OCI-LY1 (cell line): ENCODE results near the gene XRCC2.

Source experiments
- H2AFZ ChIP-seq: fragments of 200-600 bp; sonication (generic), shearing (Covaris generic); 2 replicates; pipeline ENCODE4 v1.6.0; 2014; ENCODE audit warnings: antibody characterized with exemption, mild to moderate bottlenecking, low read length
- H3F3A ChIP-seq: fragments of 200-600 bp; sonication (generic), shearing (Covaris generic); 2 replicates; pipeline ENCODE4 v1.6.0; 2014; ENCODE audit warnings: mild to moderate bottlenecking, antibody characterized with exemption, low read length, moderate library complexity; ENCODE audit not compliant: insufficient read depth
- H3K27ac ChIP-seq: fragments of 200-600 bp; sonication (generic); 2 replicates; pipeline ENCODE4 v1.5.1; 2014; ENCODE audit warnings: low read length, mixed run types, mild to moderate bottlenecking, low read depth; ENCODE audit not compliant: poor library complexity, severe bottlenecking
- H3K27me3 ChIP-seq: fragments of 200-600 bp; sonication (generic); 2 replicates; pipeline ENCODE4 v1.6.0; 2014; ENCODE audit warnings: antibody characterized with exemption, mild to moderate bottlenecking, low read length, moderate library complexity; ENCODE audit not compliant: insufficient read depth
- H3K36me3 ChIP-seq: fragments of 200-600 bp; sonication (generic); 2 replicates; pipeline ENCODE4 v1.6.1; 2014; ENCODE audit warnings: mild to moderate bottlenecking, antibody characterized with exemption, low read length, moderate library complexity, mixed read lengths; ENCODE audit not compliant: insufficient read depth
- H3K4me1 ChIP-seq: fragments of 200-600 bp; sonication (generic); 2 replicates; pipeline ENCODE4 v1.5.1; 2014; ENCODE audit warnings: mild to moderate bottlenecking, low read length, moderate library complexity; ENCODE audit not compliant: insufficient read depth, severe bottlenecking
- H3K4me2 ChIP-seq: fragments of 200-600 bp; sonication (generic), shearing (Covaris generic); 2 replicates; pipeline ENCODE4 v1.6.1; 2014; ENCODE audit warnings: low read length
- H3K4me3 ChIP-seq: fragments of 200-600 bp; sonication (generic); 2 replicates; pipeline ENCODE4 v1.5.1; 2014; ENCODE audit warnings: low read length, low read depth, mild to moderate bottlenecking, mixed read lengths; ENCODE audit not compliant: poor library complexity, severe bottlenecking
- H3K79me2 ChIP-seq: fragments of 200-600 bp; shearing (Covaris generic); 2 replicates; pipeline ENCODE4 v1.6.1; 2016; ENCODE audit warnings: mixed run types, low read length, mixed read lengths; ENCODE audit not compliant: insufficient read depth
- H3K9ac ChIP-seq: fragments of 200-600 bp; sonication (generic), shearing (Covaris generic); 2 replicates; pipeline ENCODE4 v1.6.1; 2014; ENCODE audit warnings: mild to moderate bottlenecking, low read length, mixed read lengths
- H3K9me2 ChIP-seq: fragments of 200-600 bp; sonication (generic), shearing (Covaris generic); 2 replicates; pipeline ENCODE4 v1.6.1; 2014; ENCODE audit warnings: low read depth, mild to moderate bottlenecking, low read length, mixed read lengths
- H3K9me3 ChIP-seq: fragments of 200-600 bp; shearing (Covaris generic); 2 replicates; pipeline ENCODE4 v1.6.1; 2014; ENCODE audit warnings: low read length, mixed read lengths
- H4K20me1 ChIP-seq: fragments of 200-600 bp; sonication (generic), shearing (Covaris generic); 2 replicates; pipeline ENCODE4 v1.6.0; 2016; ENCODE audit warnings: mild to moderate bottlenecking, low read length; ENCODE audit not compliant: insufficient read depth
- EZH2 ChIP-seq: fragments of 200-600 bp; sonication (generic), shearing (Covaris generic); IDR thresholded peaks from 2 replicates; pipeline ENCODE4 v1.8.0; 2017; ENCODE audit warnings: borderline replicate concordance, mixed run types, mild to moderate bottlenecking, antibody characterized with exemption, low read length, moderate library complexity, mixed read lengths
- TF ChIP-seq, protein P1 (sequence below): fragments of 200-600 bp; sonication (generic), shearing (Covaris generic); IDR thresholded peaks from 2 replicates; pipeline ENCODE4 v1.5.1; 2017; ENCODE audit warnings: mild to moderate bottlenecking, antibody characterized with exemption, low read length, moderate library complexity, mixed read lengths

XRCC2 gene

DNA sequence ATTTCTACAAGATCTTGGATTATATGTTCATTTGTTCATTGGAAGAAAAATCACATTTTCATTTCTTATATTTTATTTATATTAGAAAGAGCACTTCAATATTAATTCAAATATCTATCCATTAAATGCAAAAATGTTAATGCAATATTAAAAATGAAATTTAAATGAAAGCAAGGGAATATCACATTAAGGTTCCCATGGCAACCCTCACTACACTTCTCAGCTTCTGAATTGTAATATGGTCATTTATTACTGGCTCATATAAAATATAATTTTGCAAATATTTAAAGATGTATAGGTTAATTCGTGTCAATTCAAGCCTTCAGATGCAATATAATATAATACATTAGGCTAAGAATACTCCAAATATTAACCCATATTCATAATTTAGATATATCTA is 38.8 kb downstream of the XRCC2 start:
- Histone ChIP-seq H3K9me2 (no peaks in the 10 kb centered on the region), H3K79me2 (no peaks in the 10 kb centered on the region), H2AFZ (no peak overlapping the region), H3K27me3 (no peaks in the 10 kb centered on the region), H3K4me2 (no peak overlapping the region), H3K4me3 (no peak overlapping the region), H3F3A (peaks cover 5% of the 10 kb centered on the region; the same call in 1 of the 2 replicates), H3K36me3 (no peaks in the 10 kb centered on the region), H3K9ac (no peak overlapping the region), H3K4me1 (no peaks in the 10 kb centered on the region), H4K20me1 (no peaks in the 10 kb centered on the region), H3K27ac (no peak overlapping the region), H3K9me3 (no peaks in the 10 kb centered on the region)
- TF ChIP-seq, protein P1, sequence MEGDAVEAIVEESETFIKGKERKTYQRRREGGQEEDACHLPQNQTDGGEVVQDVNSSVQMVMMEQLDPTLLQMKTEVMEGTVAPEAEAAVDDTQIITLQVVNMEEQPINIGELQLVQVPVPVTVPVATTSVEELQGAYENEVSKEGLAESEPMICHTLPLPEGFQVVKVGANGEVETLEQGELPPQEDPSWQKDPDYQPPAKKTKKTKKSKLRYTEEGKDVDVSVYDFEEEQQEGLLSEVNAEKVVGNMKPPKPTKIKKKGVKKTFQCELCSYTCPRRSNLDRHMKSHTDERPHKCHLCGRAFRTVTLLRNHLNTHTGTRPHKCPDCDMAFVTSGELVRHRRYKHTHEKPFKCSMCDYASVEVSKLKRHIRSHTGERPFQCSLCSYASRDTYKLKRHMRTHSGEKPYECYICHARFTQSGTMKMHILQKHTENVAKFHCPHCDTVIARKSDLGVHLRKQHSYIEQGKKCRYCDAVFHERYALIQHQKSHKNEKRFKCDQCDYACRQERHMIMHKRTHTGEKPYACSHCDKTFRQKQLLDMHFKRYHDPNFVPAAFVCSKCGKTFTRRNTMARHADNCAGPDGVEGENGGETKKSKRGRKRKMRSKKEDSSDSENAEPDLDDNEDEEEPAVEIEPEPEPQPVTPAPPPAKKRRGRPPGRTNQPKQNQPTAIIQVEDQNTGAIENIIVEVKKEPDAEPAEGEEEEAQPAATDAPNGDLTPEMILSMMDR = no peak
- no peak for TF ChIP-seq EZH2

DNA sequence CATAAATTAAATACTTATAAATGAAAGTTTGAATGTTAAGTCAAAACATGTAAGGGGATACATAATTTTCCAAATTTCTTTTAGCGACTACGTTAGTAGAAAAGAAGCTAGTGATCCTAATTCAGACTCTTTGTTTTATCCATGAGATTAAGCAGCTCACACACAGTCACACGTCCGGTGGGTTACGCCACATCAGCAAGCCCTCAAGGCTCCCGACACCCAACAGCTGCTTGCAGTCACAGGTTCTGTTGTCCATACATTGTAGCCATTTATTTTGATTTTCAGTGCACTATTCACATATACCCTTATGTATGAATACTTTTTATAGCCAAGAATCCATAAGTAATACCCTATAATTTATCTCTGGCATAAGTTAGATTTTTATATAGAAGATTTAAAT is 39.5 kb downstream of the XRCC2 start:
- Histone ChIP-seq H3K9me3 (no peaks in the 10 kb centered on the region), H3K4me3 (no peak overlapping the region), H3K79me2 (no peaks in the 10 kb centered on the region), H3F3A (peaks cover 5% of the 10 kb centered on the region; the same call in 1 of the 2 replicates), H3K36me3 (no peaks in the 10 kb centered on the region), H3K9ac (no peak overlapping the region), H3K27me3 (no peaks in the 10 kb centered on the region), H3K9me2 (no peaks in the 10 kb centered on the region), H3K4me2 (no peak overlapping the region), H4K20me1 (no peaks in the 10 kb centered on the region), H3K27ac (no peak overlapping the region), H2AFZ (no peak overlapping the region), H3K4me1 (no peaks in the 10 kb centered on the region)
- TF ChIP-seq EZH2 = no peak
- TF ChIP-seq, protein P1 = no peak

DNA sequence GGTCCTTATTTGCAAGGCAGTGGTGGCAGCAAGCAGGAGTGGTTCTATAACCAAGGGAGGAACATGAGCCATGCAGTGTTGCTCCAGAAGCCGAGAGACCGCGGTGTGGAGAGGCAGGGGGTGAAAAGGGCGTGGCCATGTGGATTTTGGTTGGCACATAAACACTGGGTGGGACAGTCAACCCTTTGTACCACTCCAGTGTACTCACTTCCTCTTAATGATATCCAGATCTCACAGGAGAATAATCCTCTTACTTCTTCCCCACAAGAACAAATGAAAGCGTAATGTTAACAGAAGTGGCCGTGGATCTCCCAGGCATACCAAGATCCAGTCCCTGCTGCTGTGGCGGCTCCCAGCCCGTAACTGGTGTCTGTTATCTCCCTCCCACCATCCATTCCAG is 42.4 kb downstream of the XRCC2 start:
- Histone ChIP-seq H3K27ac (no peak overlapping the region), H3K27me3 (no peaks in the 10 kb centered on the region), H3K36me3 (no peaks in the 10 kb centered on the region), H4K20me1 (no peaks in the 10 kb centered on the region), H3F3A (peaks cover 5% of the 10 kb centered on the region; the same call in 1 of the 2 replicates), H3K4me3 (no peak overlapping the region), H3K9me3 (no peaks in the 10 kb centered on the region), H3K9me2 (no peaks in the 10 kb centered on the region), H3K4me1 (no peaks in the 10 kb centered on the region), H3K79me2 (no peaks in the 10 kb centered on the region), H3K4me2 (no peak overlapping the region), H2AFZ (no peak overlapping the region), H3K9ac (no peak overlapping the region)
- TF ChIP-seq, protein P1 = no peak
- no peak for TF ChIP-seq EZH2
